CD14-positive monocyte (primary cell): Measurements from ENCODE around the gene PPP1R13L. TPM values are rescaled to one million over a fixed set of nuclear protein-coding genes. Genes with fewer than 3 reads are reported as not detected.
A peak's percentile ranks its signal among the peaks of the same experiment; 100 is the strongest.
"Not testable (repeated sequence)": the region's sequence is repeated elsewhere in the genome, so short reads cannot be mapped to it uniquely, and the experiment has no call there.

Experiments
- DNase-seq, 3 donors: peaks; one replicate each; pipeline ENCODE4 v3.0.0-alpha.2; 2011 to 2022
- H2AFZ ChIP-seq: 2 replicates; pipeline ENCODE4 v1.6.0; 2012; ENCODE audit warnings: mild to moderate bottlenecking, low read depth, low read length, inconsistent platforms; ENCODE audit not compliant: insufficient read depth, poor library complexity, severe bottlenecking
- H3K27ac ChIP-seq, 2 donors: 1 replicate in 1 of 2; 2 replicates in 1 of 2; pipeline ENCODE4 v1.5.1; 2012 to 2013; ENCODE audit warnings: low read length in 2 of 2, control low read depth in 1 of 2, inconsistent platforms in 1 of 2, low read depth in 1 of 2, mild to moderate bottlenecking in 1 of 2
- H3K27me3 ChIP-seq, 2 donors: one replicate each; pipeline versions ENCODE4 v1.6.0 to v1.6.1; 2011 to 2013; ENCODE audit warnings: low read length in 2 of 2; ENCODE audit not compliant: control insufficient read depth in 2 of 2, insufficient read depth in 2 of 2
- H3K36me3 ChIP-seq, 2 donors: replicated peaks in 1 of 2; 1 replicate in 1 of 2; 2 replicates in 1 of 2; pipeline versions ENCODE4 v1.5.1 to v1.6.1; 2012 to 2013; ENCODE audit warnings: low read length in 2 of 2, control low read depth in 1 of 2, inconsistent platforms in 1 of 2, mild to moderate bottlenecking in 1 of 2; ENCODE audit not compliant: insufficient read depth in 2 of 2, control insufficient read depth in 1 of 2
- H3K4me1 ChIP-seq, 2 donors: 1 replicate in 1 of 2; 2 replicates in 1 of 2; pipeline versions ENCODE4 v1.5.1 to v1.6.1; 2012 to 2013; ENCODE audit warnings: low read length in 2 of 2, control low read depth in 1 of 2, inconsistent platforms in 1 of 2, mild to moderate bottlenecking in 1 of 2, moderate library complexity in 1 of 2; ENCODE audit not compliant: insufficient read depth in 2 of 2, control insufficient read depth in 1 of 2
- H3K4me2 ChIP-seq: replicated peaks from 2 replicates; pipeline ENCODE3; 2012; ENCODE audit warnings: low read length, moderate library complexity, mild to moderate bottlenecking; ENCODE audit not compliant: poor library complexity, severe bottlenecking; ENCODE audit errors: extremely low read depth
- H3K4me3 ChIP-seq, 3 experiments: fragments of 200-600 bp in 1 of 3; sonication (generic) in 1 of 3; replicated peaks in 1 of 3; 1 replicate in 2 of 3; 2 replicates in 1 of 3; pipeline ENCODE4 v1.5.1; 2011 to 2013; ENCODE audit warnings: low read length in 3 of 3, mild to moderate bottlenecking in 3 of 3, control low read depth in 2 of 3, low read depth in 2 of 3, inconsistent platforms in 1 of 3, moderate library complexity in 1 of 3
- H3K79me2 ChIP-seq: 2 replicates; pipeline ENCODE4 v1.6.0; 2012; ENCODE audit warnings: mild to moderate bottlenecking, control low read depth, inconsistent platforms, low read length, moderate library complexity; ENCODE audit not compliant: insufficient read depth
- H3K9ac ChIP-seq: 2 replicates; pipeline ENCODE4 v1.6.0; 2017; ENCODE audit warnings: low read length, mild to moderate bottlenecking; ENCODE audit not compliant: insufficient read depth, poor library complexity, severe bottlenecking
- H3K9me3 ChIP-seq, 2 donors: replicated peaks in 1 of 2; 1 replicate in 1 of 2; 2 replicates in 1 of 2; pipeline versions ENCODE4 v1.5.1 to v1.6.1; 2012 to 2013; ENCODE audit warnings: low read length in 2 of 2, control low read depth in 1 of 2; ENCODE audit not compliant: control insufficient read depth in 1 of 2, insufficient read depth in 1 of 2
- H4K20me1 ChIP-seq: 2 replicates; pipeline ENCODE4 v1.6.0; 2012; ENCODE audit warnings: mild to moderate bottlenecking, low read length, control low read depth, moderate library complexity; ENCODE audit not compliant: insufficient read depth
- H3K27ac Mint-ChIP-seq, 7 donors: one replicate each; pipeline ENCODE4 v1.8.0; 2020; ENCODE audit warnings: mild to moderate bottlenecking in 7 of 7, mixed read lengths in 7 of 7, moderate library complexity in 6 of 7, inconsistent platforms in 2 of 7
- H3K27me3 Mint-ChIP-seq, 3 donors: one replicate each; pipeline ENCODE4 v1.8.0; 2021 to 2022; ENCODE audit warnings: low read depth in 3 of 3, mild to moderate bottlenecking in 3 of 3, mixed read lengths in 3 of 3, moderate library complexity in 3 of 3, inconsistent platforms in 1 of 3
- H3K36me3 Mint-ChIP-seq, 2 donors: one replicate each; pipeline ENCODE4 v1.8.0; 2020; ENCODE audit warnings: mixed read lengths in 2 of 2, inconsistent platforms in 1 of 2, mild to moderate bottlenecking in 1 of 2
- H3K4me1 Mint-ChIP-seq: one replicate; pipeline ENCODE4 v1.8.0; 2020; ENCODE audit warnings: mild to moderate bottlenecking, mixed read lengths
- H3K4me3 Mint-ChIP-seq, 2 donors: one replicate each; pipeline ENCODE4 v1.8.0; 2020; ENCODE audit warnings: mild to moderate bottlenecking in 2 of 2, mixed read lengths in 2 of 2, moderate library complexity in 1 of 2
- H3K9me3 Mint-ChIP-seq, 7 donors: one replicate each; pipeline ENCODE4 v1.8.0; 2020 to 2022; ENCODE audit warnings: mixed read lengths in 7 of 7, mild to moderate bottlenecking in 6 of 7, moderate library complexity in 6 of 7, inconsistent platforms in 2 of 7
- CTCF ChIP-seq: fragments of 200-600 bp; IDR thresholded peaks from one replicate; pipeline ENCODE4 v1.8.0; 2022; ENCODE audit warnings: antibody characterized with exemption, mild to moderate bottlenecking
- WGBS: methylation state at CpG from one replicate; pipeline ENCODE4 v1.1.5; 2013; ENCODE audit warnings: missing lambda C conversion rate; ENCODE audit not compliant: insufficient coverage; 5-methylcytosine and 5-hydroxymethylcytosine counted together
- intact Hi-C, 2 donors: fragments of 100-400 bp; cut with micrococcal nuclease; formaldehyde crosslinking; loops; one replicate each; pipeline versions ENCODE4 v1.15.0 to v1.15.1; 2023
- polyA plus RNA-seq, 3 donors: library from polyadenylated mRNA; depleted of rRNA in 1 of 3; unstranded in 2 of 3; stranded (reverse) in 1 of 3; fragments of 300-500 nt in 2 of 3; fragments of >200 nt in 1 of 3; fragmentation: Illumina TruSeq in 2 of 3; gene quantifications; 1 replicate in 2 of 3; 2 replicates in 1 of 3; pipeline ENCODE4 v1.2.3, GENCODE V29; 2012 to 2021

PPP1R13L gene
- polyA plus RNA-seq, 3 donors, result 0.18 to 1.8 (median 0.45) TPM

- intact Hi-C loops, result no loop called here
- no CpG with 5 or more reads among the region's 3 CpGs for WGBS
- H3K9me3 ChIP-seq, result no peaks in the 10 kb centered on the region
- no peaks in the 10 kb centered on the region for H4K20me1 ChIP-seq
- Mint-ChIP-seq H3K27ac (no peak overlapping the region), H3K36me3 (peaks cover 2 to 5% of the 10 kb centered on the region in 2 donors), H3K9me3 (peaks cover 0 to 5% (median 0%) of the 10 kb centered on the region in 7 donors), H3K4me3 (no peak overlapping the region), H3K4me1 (peaks cover 23% of the 10 kb centered on the region), H3K27me3 (peaks cover 1 to 2% (median 2%) of the 10 kb centered on the region in 3 donors)
- no peak overlapping the region for H2AFZ ChIP-seq
- no peaks in the 10 kb centered on the region for H3K27me3 ChIP-seq
- peaks cover 19 to 30% of the 10 kb centered on the region in 2 donors for H3K4me1 ChIP-seq
- DNase-seq, result no peak
- H3K27ac ChIP-seq, result no peak overlapping the region
- no peak overlapping the region for H3K9ac ChIP-seq
- no peak overlapping the region for H3K4me3 ChIP-seq
- H3K79me2 ChIP-seq, result no peaks in the 10 kb centered on the region
- H3K4me2 ChIP-seq, result no peak overlapping the region
- H3K36me3 ChIP-seq, result no peaks in the 10 kb centered on the region
- no peak for TF ChIP-seq CTCF
These were observed 32.5 kb upstream of the PPP1R13L start for GRCh38 chr19:45437328-45437727.

GRCh38 chr19:45432543-45432942, 27.7 kb upstream of the PPP1R13L start:
- peaks cover 30% of the 10 kb centered on the region in 2 donors for H3K4me1 ChIP-seq
- intact Hi-C loops, H3K79me2 ChIP-seq, H4K20me1 ChIP-seq, H3K36me3 Mint-ChIP-seq, DNase-seq, H3K27me3 ChIP-seq, H2AFZ ChIP-seq, H3K4me2 ChIP-seq, H3K9ac ChIP-seq, H3K9me3 ChIP-seq, H3K4me3 Mint-ChIP-seq, H3K4me3 ChIP-seq, H3K9me3 Mint-ChIP-seq, H3K36me3 ChIP-seq, H3K27ac ChIP-seq: not testable (repeated sequence)
- WGBS, result 96% methylated on average over 5 of the region's 8 CpGs
- H3K27me3 Mint-ChIP-seq, result peaks cover 10 to 16% (median 13%) of the 10 kb centered on the region in 3 donors
- peaks cover 30% of the 10 kb centered on the region for H3K4me1 Mint-ChIP-seq
- H3K27ac Mint-ChIP-seq, result peak overlapping the region in 1 of 7 donors; percentile 54

- H3K9ac ChIP-seq, H3K4me2 ChIP-seq, H3K9me3 ChIP-seq, H3K36me3 Mint-ChIP-seq, H2AFZ ChIP-seq, H3K36me3 ChIP-seq, H3K4me3 Mint-ChIP-seq, H3K79me2 ChIP-seq, H3K4me3 ChIP-seq, H3K27me3 ChIP-seq, H3K9me3 Mint-ChIP-seq, H4K20me1 ChIP-seq: not testable (repeated sequence)
- Histone ChIP-seq H3K27ac (peak overlapping the region in 1 of 2 donors; percentile 52), H3K4me1 (peaks cover 30 to 37% of the 10 kb centered on the region in 2 donors)
- intact Hi-C loops, result loop anchor here in 1 of 2 donors (1.0 kb wide), 1 partner anchor 8 kb away; no protein-coding TSS in a partner anchor
- peak; percentile 71 to 78 (median 77) for DNase-seq
- WGBS, result 33% methylated on average over 2 of the region's 9 CpGs
- peak overlapping the region; percentile 79 to 92 (median 90) for H3K27ac Mint-ChIP-seq
- H3K27me3 Mint-ChIP-seq, result peaks cover 10 to 18% (median 14%) of the 10 kb centered on the region in 3 donors
- H3K4me1 Mint-ChIP-seq, result peaks cover 36% of the 10 kb centered on the region
These were observed 26.1 kb upstream of the PPP1R13L start for GRCh38 chr19:45431008-45431407.

- H3K27ac Mint-ChIP-seq, result peak overlapping the region in 3 of 7 donors; percentile 45 to 83 (median 50)
- H3K4me1 ChIP-seq, result peaks cover 36 to 48% of the 10 kb centered on the region in 2 donors
- H3K36me3 Mint-ChIP-seq, H3K4me2 ChIP-seq, H3K9me3 ChIP-seq, H3K9me3 Mint-ChIP-seq, H2AFZ ChIP-seq, H3K27ac ChIP-seq, H3K4me3 Mint-ChIP-seq, H3K9ac ChIP-seq, H4K20me1 ChIP-seq, H3K4me3 ChIP-seq, DNase-seq, H3K36me3 ChIP-seq, H3K27me3 ChIP-seq, H3K79me2 ChIP-seq: not testable (repeated sequence)
- 91% methylated on average over 10 of the region's 11 CpGs for WGBS
- intact Hi-C loops, result loop anchor here in 1 of 2 donors (2.0 kb wide), 1 partner anchor 13 kb away; no protein-coding TSS in a partner anchor
- H3K4me1 Mint-ChIP-seq, result peaks cover 40% of the 10 kb centered on the region
- H3K27me3 Mint-ChIP-seq, result peaks cover 9 to 18% (median 15%) of the 10 kb centered on the region in 3 donors
These were observed 25.0 kb upstream of the PPP1R13L start for GRCh38 chr19:45429896-45430295.
